GM12878 (cell line): ENCODE results near the gene ZNF212. TPM values are rescaled to one million over a fixed set of nuclear protein-coding genes. Genes with fewer than 3 reads are reported as not detected.

Experiments
- ATAC-seq: fragments of 200-7000 bp; cut with Tn5 transposase; 3 replicates; pipeline ENCODE4 v1.9.1; 2020; ENCODE audit warnings: mild to moderate bottlenecking, moderate library complexity
- BruUV-seq: library from RNA; stranded (reverse); fragments of 400-500 nt; replicated peaks from 2 replicates; lab custom pipeline; 2021; lab: Mats Ljungman, UMichigan
- CTCF ChIA-PET: fragments of 300-600 bp; sonication (Branson Sonifier 250); formaldehyde crosslinking; extraction: SDS; loops from one replicate; lab custom pipeline; 2021; ENCODE audit warnings: inconsistent platforms; lab: Yijun Ruan, JAX
- POLR2A ChIA-PET: fragments of 350-600 bp; formaldehyde crosslinking; extraction: SDS; loops from one replicate; lab custom pipeline; 2021; ENCODE audit warnings: inconsistent platforms; lab: Charles Lee
- RAD21 ChIA-PET: fragments of 300-600 bp; sonication (Branson Sonifier 250); formaldehyde crosslinking; loops from one replicate; lab custom pipeline; 2023; ENCODE audit warnings: antibody characterized with exemption; ENCODE audit not compliant: unreplicated experiment; lab: Charles Lee
- SMC1A ChIA-PET: fragments of 300-600 bp; sonication (Branson Sonifier 250); formaldehyde crosslinking; loops from one replicate; lab custom pipeline; 2023; ENCODE audit not compliant: unreplicated experiment, uncharacterized antibody; lab: Charles Lee
- DNase-seq: peaks from one replicate; pipeline ENCODE4 v3.0.0-alpha.2; 2011; ENCODE audit warnings: low read depth, low spot score
- FAIRE-seq: peaks from 3 replicates; lab custom pipeline; 2011; peaks lifted over from hg19 to GRCh38; lab: Jason Lieb, UNC
- H2AFZ ChIP-seq: 2 replicates; pipeline ENCODE4 v1.6.0; 2011; ENCODE audit warnings: low read depth, low read length, control low read depth; ENCODE audit not compliant: control insufficient read depth
- H3K27ac ChIP-seq: 2 replicates; pipeline ENCODE4 v1.5.1; 2011; ENCODE audit warnings: control low read depth; ENCODE audit not compliant: control insufficient read depth, insufficient read depth
- H3K27me3 ChIP-seq, 2 experiments: replicated peaks in 1 of 2; 2 replicates each; pipeline versions ENCODE4 v1.6.0 to v1.6.1; 2011; ENCODE audit warnings: low read length in 1 of 2; ENCODE audit not compliant: control insufficient read depth in 2 of 2, insufficient read depth in 2 of 2
- H3K36me3 ChIP-seq, 2 experiments: 2 replicates each; pipeline ENCODE4 v1.5.1; 2011; ENCODE audit warnings: low read length in 1 of 2; ENCODE audit not compliant: control insufficient read depth in 2 of 2, insufficient read depth in 2 of 2
- H3K4me1 ChIP-seq: 2 replicates; pipeline ENCODE4 v1.6.1; 2011; ENCODE audit warnings: mild to moderate bottlenecking, low read length, moderate library complexity, mixed read lengths; ENCODE audit not compliant: control insufficient read depth, insufficient read depth
- H3K4me2 ChIP-seq: 2 replicates; pipeline ENCODE4 v1.6.0; 2011; ENCODE audit warnings: control low read depth; ENCODE audit not compliant: control insufficient read depth, insufficient read depth
- H3K4me3 ChIP-seq: fragments of 200-600 bp; sonication (generic); 2 replicates; pipeline ENCODE4 v1.5.1; 2016
- H3K79me2 ChIP-seq: 2 replicates; pipeline ENCODE4 v1.6.0; 2011; ENCODE audit warnings: low read length; ENCODE audit not compliant: control insufficient read depth, insufficient read depth
- H3K9ac ChIP-seq: 2 replicates; pipeline ENCODE4 v1.8.0; 2011; ENCODE audit warnings: low read length, control low read depth, mixed read lengths; ENCODE audit not compliant: control insufficient read depth, insufficient read depth
- H3K9me3 ChIP-seq: replicated peaks from 3 replicates; pipeline ENCODE4 v1.5.1; 2011; ENCODE audit warnings: mild to moderate bottlenecking, low read length; ENCODE audit not compliant: control insufficient read depth, insufficient read depth
- H4K20me1 ChIP-seq: 2 replicates; pipeline ENCODE4 v1.6.0; 2011; ENCODE audit not compliant: control insufficient read depth, insufficient read depth
- CBFB ChIP-seq: IDR thresholded peaks from 2 replicates; pipeline ENCODE4 v1.6.1; 2016; ENCODE audit warnings: antibody characterized with exemption, low read depth
- CEBPB ChIP-seq, 2 experiments: fragments of 150-350 bp in 1 of 2; IDR thresholded peaks; 2 replicates each; pipeline ENCODE4 v1.6.1; 2012 to 2014; ENCODE audit warnings: low read depth in 2 of 2, low read length in 2 of 2, borderline replicate concordance in 1 of 2, inconsistent platforms in 1 of 2
- JUND ChIP-seq: IDR thresholded peaks from 2 replicates; pipeline ENCODE4 v1.6.1; 2012; ENCODE audit warnings: low read depth, mild to moderate bottlenecking, low read length, improper control_type of control experiment, moderate library complexity
- MTA2 ChIP-seq: fragments of 450-650 bp; IDR thresholded peaks from 2 replicates; pipeline ENCODE4 v1.6.1; 2016; ENCODE audit warnings: low read depth, mild to moderate bottlenecking, moderate library complexity
- PAX5 ChIP-seq: IDR thresholded peaks from 2 replicates; pipeline ENCODE4 v1.6.1; 2011; ENCODE audit warnings: low read depth, low read length, borderline replicate concordance
- RCOR1 ChIP-seq: conservative IDR thresholded peaks from 2 replicates; pipeline ENCODE4 v1.6.1; 2012; ENCODE audit warnings: low read depth, low read length, improper control_type of control experiment
- RELA ChIP-seq: fragments of 450-650 bp; IDR thresholded peaks from 2 replicates; pipeline ENCODE4 v1.8.0; 2014; ENCODE audit warnings: borderline replicate concordance; ENCODE audit not compliant: partially characterized antibody
- SP1 ChIP-seq: IDR thresholded peaks from one replicate; pipeline ENCODE4 v1.6.1; 2011; ENCODE audit warnings: low read depth, low read length
- SREBF1 ChIP-seq: IDR thresholded peaks from 2 replicates; pipeline ENCODE4 v1.6.1; 2012; ENCODE audit warnings: mild to moderate bottlenecking, low read length
- WGBS: methylation state at CpG from one replicate; pipeline ENCODE4 v1.1.6; 2016; ENCODE audit warnings: low lambda C conversion rate; ENCODE audit not compliant: insufficient replicate concordance, insufficient coverage; ENCODE audit errors: missing lambda C conversion rate; 5-methylcytosine and 5-hydroxymethylcytosine counted together
- in situ Hi-C: fragments of 300-500 bp; cut with MboI; formaldehyde crosslinking; loops from 9 replicates; pipeline ENCODE4 v1.14.3; 2018; ENCODE audit warnings: mixed read lengths
- intact Hi-C: fragments of 100-400 bp; cut with micrococcal nuclease; formaldehyde crosslinking; loops from one replicate; pipeline ENCODE4 v1.14.2; 2022; ENCODE audit not compliant: unreplicated experiment
- polyA plus RNA-seq, 11 experiments: library from polyadenylated mRNA; depleted of rRNA in 4 of 11; unstranded in 6 of 11; stranded (reverse) in 5 of 11; fragments of >200 nt; fragmentation: Nextera tagmentation in 4 of 11; fragmentation: Illumina TruSeq in 1 of 11; extraction: Ambion mirVana in 4 of 11; extraction: Trizol in 1 of 11; gene quantifications; 1 replicate in 1 of 11; 2 replicates in 10 of 11; pipeline versions ENCODE4 v1.2.1 to v1.2.3, GENCODE V29; 2011 to 2016; ENCODE audit warnings: inconsistent platforms in 2 of 11, missing spikeins in 2 of 11, low read depth in 1 of 11
- total RNA-seq, 4 experiments: library from RNA; depleted of rRNA in 3 of 4; stranded (reverse); fragments of >200 nt in 3 of 4; fragmentation: Illumina TruSeq in 1 of 4; extraction: Trizol in 1 of 4; gene quantifications; 2 replicates each; pipeline versions ENCODE4 v1.2.1 to v1.2.3, GENCODE V29; 2013 to 2021
- TF ChIP-seq, protein P1 (sequence below): IDR thresholded peaks from 2 replicates; pipeline ENCODE4 v1.6.1; 2011; ENCODE audit warnings: low read depth, low read length, improper control_type of control experiment, borderline replicate concordance
- TF ChIP-seq, protein P2 (sequence below), 3 experiments: IDR thresholded peaks in 2 of 3; conservative IDR thresholded peaks in 1 of 3; 2 replicates each; pipeline ENCODE4 v1.5.1; 2011; ENCODE audit warnings: low read depth in 3 of 3, low read length in 3 of 3, mild to moderate bottlenecking in 3 of 3, control low read depth in 2 of 3, moderate library complexity in 2 of 3, inconsistent platforms in 1 of 3, mixed read lengths in 1 of 3; ENCODE audit not compliant: control insufficient read depth in 2 of 3, insufficient read depth in 1 of 3; ENCODE audit errors: extremely low read depth in 1 of 3
- TF ChIP-seq, protein P3 (sequence below): fragments of 450-650 bp; IDR thresholded peaks from 2 replicates; pipeline ENCODE4 v1.6.1; 2017; ENCODE audit warnings: borderline replicate concordance

ZNF212 gene
- total and polyA plus RNA-seq, 10 of the 15 experiments (the other 5 are each of a cell fraction or from before 2014, with no cell fraction given): 1.2 to 11.6 (median 5.4) TPM

DNA sequence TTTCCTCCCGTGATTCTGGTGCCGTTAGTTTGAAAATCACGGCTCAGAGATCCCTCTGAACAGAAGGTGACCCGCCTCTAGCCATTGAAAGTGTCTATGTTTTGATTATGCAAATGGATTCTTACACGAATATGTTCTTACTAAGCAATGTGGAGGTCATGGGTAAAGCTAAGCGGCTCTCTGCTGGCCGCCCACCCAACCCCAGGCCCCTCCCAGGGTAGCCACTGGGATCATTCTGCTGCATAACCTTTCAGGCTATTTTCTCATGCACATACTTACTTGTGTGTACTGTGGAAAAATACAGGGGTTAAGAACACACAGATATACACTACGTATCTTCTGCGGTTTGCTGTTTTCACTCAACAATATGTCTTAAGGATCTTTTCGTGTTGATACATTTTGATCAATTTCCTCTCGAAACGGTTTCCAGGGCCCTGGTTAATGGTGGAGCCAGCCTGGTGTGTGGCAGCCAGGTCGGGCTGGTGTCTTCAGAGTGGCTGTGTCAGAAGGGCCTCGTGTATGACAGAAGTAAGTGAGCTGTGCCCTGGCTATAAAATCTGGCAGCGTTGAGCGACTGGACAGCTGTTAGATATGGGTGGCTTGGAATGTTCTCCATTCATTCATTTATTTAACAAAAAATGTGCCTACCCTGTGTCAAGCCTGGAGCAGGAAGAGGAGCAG, 52.5 kb downstream of the ZNF212 start (continued):
- TF ChIP-seq, protein P1, sequence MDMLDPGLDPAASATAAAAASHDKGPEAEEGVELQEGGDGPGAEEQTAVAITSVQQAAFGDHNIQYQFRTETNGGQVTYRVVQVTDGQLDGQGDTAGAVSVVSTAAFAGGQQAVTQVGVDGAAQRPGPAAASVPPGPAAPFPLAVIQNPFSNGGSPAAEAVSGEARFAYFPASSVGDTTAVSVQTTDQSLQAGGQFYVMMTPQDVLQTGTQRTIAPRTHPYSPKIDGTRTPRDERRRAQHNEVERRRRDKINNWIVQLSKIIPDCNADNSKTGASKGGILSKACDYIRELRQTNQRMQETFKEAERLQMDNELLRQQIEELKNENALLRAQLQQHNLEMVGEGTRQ: no peak
- TF ChIP-seq CEBPB (IDR thresholded peaks at IDR 0.05; ENCODE audit: borderline replicate concordance in 1 of 2, low read depth in 2 of 2, low read length in 2 of 2) (no peak), MTA2 (no peak)
- TF ChIP-seq, protein P2, sequence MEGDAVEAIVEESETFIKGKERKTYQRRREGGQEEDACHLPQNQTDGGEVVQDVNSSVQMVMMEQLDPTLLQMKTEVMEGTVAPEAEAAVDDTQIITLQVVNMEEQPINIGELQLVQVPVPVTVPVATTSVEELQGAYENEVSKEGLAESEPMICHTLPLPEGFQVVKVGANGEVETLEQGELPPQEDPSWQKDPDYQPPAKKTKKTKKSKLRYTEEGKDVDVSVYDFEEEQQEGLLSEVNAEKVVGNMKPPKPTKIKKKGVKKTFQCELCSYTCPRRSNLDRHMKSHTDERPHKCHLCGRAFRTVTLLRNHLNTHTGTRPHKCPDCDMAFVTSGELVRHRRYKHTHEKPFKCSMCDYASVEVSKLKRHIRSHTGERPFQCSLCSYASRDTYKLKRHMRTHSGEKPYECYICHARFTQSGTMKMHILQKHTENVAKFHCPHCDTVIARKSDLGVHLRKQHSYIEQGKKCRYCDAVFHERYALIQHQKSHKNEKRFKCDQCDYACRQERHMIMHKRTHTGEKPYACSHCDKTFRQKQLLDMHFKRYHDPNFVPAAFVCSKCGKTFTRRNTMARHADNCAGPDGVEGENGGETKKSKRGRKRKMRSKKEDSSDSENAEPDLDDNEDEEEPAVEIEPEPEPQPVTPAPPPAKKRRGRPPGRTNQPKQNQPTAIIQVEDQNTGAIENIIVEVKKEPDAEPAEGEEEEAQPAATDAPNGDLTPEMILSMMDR (IDR thresholded peaks at IDR 0.05 in 2 of 3, conservative IDR thresholded peaks at IDR 0.05 in 1 of 3; ENCODE audit: control insufficient read depth in 2 of 3, extremely low read depth in 1 of 3, insufficient read depth in 1 of 3, low read depth in 3 of 3, low read length in 3 of 3): no peak

GRCh38 chr7:149292462-149292823, 53.0 kb downstream of the ZNF212 start:
- TF ChIP-seq SP1 (no peak), CBFB (no peak), RCOR1 (no peak), JUND (no peak), SREBF1 (no peak), PAX5 (no peak), RELA (no peak)
- TF ChIP-seq, protein P3, sequence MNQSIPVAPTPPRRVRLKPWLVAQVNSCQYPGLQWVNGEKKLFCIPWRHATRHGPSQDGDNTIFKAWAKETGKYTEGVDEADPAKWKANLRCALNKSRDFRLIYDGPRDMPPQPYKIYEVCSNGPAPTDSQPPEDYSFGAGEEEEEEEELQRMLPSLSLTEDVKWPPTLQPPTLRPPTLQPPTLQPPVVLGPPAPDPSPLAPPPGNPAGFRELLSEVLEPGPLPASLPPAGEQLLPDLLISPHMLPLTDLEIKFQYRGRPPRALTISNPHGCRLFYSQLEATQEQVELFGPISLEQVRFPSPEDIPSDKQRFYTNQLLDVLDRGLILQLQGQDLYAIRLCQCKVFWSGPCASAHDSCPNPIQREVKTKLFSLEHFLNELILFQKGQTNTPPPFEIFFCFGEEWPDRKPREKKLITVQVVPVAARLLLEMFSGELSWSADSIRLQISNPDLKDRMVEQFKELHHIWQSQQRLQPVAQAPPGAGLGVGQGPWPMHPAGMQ: no peak
- WGBS: 85% methylated on average over 9 of the region's 9 CpGs
- Histone ChIP-seq H3K79me2 (no peaks in the 10 kb centered on the region), H2AFZ (no peak overlapping the region), H3K4me2 (no peak overlapping the region), H3K36me3 (peaks cover 0 to 1% of the 10 kb centered on the region in 2 experiments; a peak in 1 of 4 replicates), H3K4me1 (no peaks in the 10 kb centered on the region), H3K9ac (no peak overlapping the region), H3K27me3 (no peaks in the 10 kb centered on the region), H3K27ac (no peak overlapping the region), H4K20me1 (no peaks in the 10 kb centered on the region), H3K4me3 (no peak overlapping the region), H3K9me3 (no peaks in the 10 kb centered on the region)
- ATAC-seq (no peak), DNase-seq (no peak), FAIRE-seq (no peak)
- intact Hi-C loops (no loop called here), in situ Hi-C loops (no loop called here)
- ChIA-PET RAD21 (interaction anchor here (0.6 kb wide), 1 partner anchor 19 kb away, joined by 3 read pairs; no protein-coding TSS in a partner anchor), POLR2A (no interaction called here), SMC1A (no interaction called here), CTCF (no interaction called here)
- BruUV-seq: no TSS peak
